ENCODE results near the gene IMP4. TPM values are rescaled to one million over a fixed set of nuclear protein-coding genes. Genes with fewer than 3 reads are reported as not detected.

Gene IMP4
- total RNA-seq, 2 experiments from 2014 or later: 81.7 to 88.1 TPM

- no peak for TF ChIP-seq CTCF (IDR thresholded peaks at IDR 0.05)
- Mint-ChIP-seq H3K27ac (no peak overlapping the region), H3K4me1 (ENCODE audit: low read depth) (no peaks in the 10 kb centered on the region), H3K9me3 (no peaks in the 10 kb centered on the region), H3K4me3 (no peak overlapping the region), H3K27me3 (peaks cover 30% of the 10 kb centered on the region), H3K36me3 (ENCODE audit: low read depth) (no peaks in the 10 kb centered on the region)
- ATAC-seq (ENCODE audit: poor library complexity): no peak
- peaks cover 0 to 6% of the 10 kb centered on the region in 2 experiments for H3K9me3 ChIP-seq (ENCODE audit: control insufficient read depth in 1 of 2, insufficient read depth in 1 of 2, low read length in 2 of 2)
- no peaks in the 10 kb centered on the region for H3K4me1 ChIP-seq (ENCODE audit: insufficient read depth, low read length)
- no peak for DNase-seq
- H3K27ac ChIP-seq (ENCODE audit: low read depth in 1 of 2, low read length in 2 of 2): no peak overlapping the region
- peaks cover 0 to 16% of the 10 kb centered on the region in 2 experiments for H3K27me3 ChIP-seq (ENCODE audit: control insufficient read depth in 1 of 2, insufficient read depth in 2 of 2, low read length in 2 of 2)
- no peak overlapping the region for H3K4me3 ChIP-seq (ENCODE audit: low read length)
- ChIA-PET CTCF (no interaction called here), POLR2A (no interaction called here)
- no peaks in the 10 kb centered on the region for H3K36me3 ChIP-seq (ENCODE audit: insufficient read depth, low read length)
- intact Hi-C loops (cut with DNase I, micrococcal nuclease): no loop called here
Observed at GRCh38 chr2:130319536-130319935, 23.2 kb upstream of the IMP4 start.

GRCh38 chr2:130327703-130328527 lies 14.8 kb upstream of the IMP4 start:
- intact Hi-C loops (cut with DNase I, micrococcal nuclease): no loop called here
- Mint-ChIP-seq H3K27ac (no peak overlapping the region), H3K4me3 (no peak overlapping the region), H3K36me3 (ENCODE audit: low read depth) (no peaks in the 10 kb centered on the region), H3K27me3 (peaks cover 69% of the 10 kb centered on the region), H3K9me3 (no peaks in the 10 kb centered on the region), H3K4me1 (ENCODE audit: low read depth) (peaks cover 6% of the 10 kb centered on the region)
- Histone ChIP-seq H3K4me3 (ENCODE audit: low read length) (no peak overlapping the region), H3K36me3 (ENCODE audit: insufficient read depth, low read length) (no peaks in the 10 kb centered on the region), H3K4me1 (ENCODE audit: insufficient read depth, low read length) (peaks cover 9% of the 10 kb centered on the region), H3K27me3 (ENCODE audit: control insufficient read depth in 1 of 2, insufficient read depth in 2 of 2, low read length in 2 of 2) (peaks cover 10 to 18% of the 10 kb centered on the region in 2 experiments), H3K27ac (ENCODE audit: low read depth in 1 of 2, low read length in 2 of 2) (no peak overlapping the region), H3K9me3 (ENCODE audit: control insufficient read depth in 1 of 2, insufficient read depth in 1 of 2, low read length in 2 of 2) (no peaks in the 10 kb centered on the region)
- TF ChIP-seq CTCF (IDR thresholded peaks at IDR 0.05): no peak
- POLR2A ChIA-PET: no interaction called here
- ATAC-seq (ENCODE audit: poor library complexity): no peak
- CTCF ChIA-PET: no interaction called here
- DNase-seq: no peak

- Histone ChIP-seq H3K4me3 (ENCODE audit: low read length) (no peak overlapping the region), H3K27me3 (ENCODE audit: control insufficient read depth in 1 of 2, insufficient read depth in 2 of 2, low read length in 2 of 2) (peaks cover 10 to 13% of the 10 kb centered on the region in 2 experiments), H3K27ac (ENCODE audit: low read depth in 1 of 2, low read length in 2 of 2) (no peak overlapping the region), H3K4me1 (ENCODE audit: insufficient read depth, low read length) (peaks cover 9% of the 10 kb centered on the region), H3K9me3 (ENCODE audit: control insufficient read depth in 1 of 2, insufficient read depth in 1 of 2, low read length in 2 of 2) (no peaks in the 10 kb centered on the region), H3K36me3 (ENCODE audit: insufficient read depth, low read length) (no peaks in the 10 kb centered on the region)
- Mint-ChIP-seq H3K27ac (no peak overlapping the region), H3K9me3 (no peaks in the 10 kb centered on the region), H3K36me3 (ENCODE audit: low read depth) (no peaks in the 10 kb centered on the region), H3K27me3 (peaks cover 61% of the 10 kb centered on the region), H3K4me1 (ENCODE audit: low read depth) (peaks cover 6% of the 10 kb centered on the region), H3K4me3 (no peak overlapping the region)
- POLR2A ChIA-PET: no interaction called here
- TF ChIP-seq CTCF (IDR thresholded peaks at IDR 0.05): no peak
- CTCF ChIA-PET: no interaction called here
- DNase-seq (no peak), ATAC-seq (ENCODE audit: poor library complexity) (no peak)
- intact Hi-C loops (cut with DNase I, micrococcal nuclease): no loop called here
Observed at GRCh38 chr2:130328710-130329109, 14.0 kb upstream of the IMP4 start.
